Panc1 (cell line): Measurements from ENCODE around the gene PEX7.

ENCODE experiments used
- SIN3A ChIP-seq: IDR thresholded peaks from 2 replicates; pipeline ENCODE4 v1.6.1; 2012; ENCODE audit warnings: low read depth, mild to moderate bottlenecking, low read length, moderate library complexity, borderline replicate concordance; ENCODE audit not compliant: insufficient read depth
- TCF7L2 ChIP-seq: IDR thresholded peaks from 2 replicates; pipeline ENCODE4 v1.6.1; 2011; ENCODE audit warnings: mild to moderate bottlenecking, low read depth, low read length, inconsistent platforms

DNA sequence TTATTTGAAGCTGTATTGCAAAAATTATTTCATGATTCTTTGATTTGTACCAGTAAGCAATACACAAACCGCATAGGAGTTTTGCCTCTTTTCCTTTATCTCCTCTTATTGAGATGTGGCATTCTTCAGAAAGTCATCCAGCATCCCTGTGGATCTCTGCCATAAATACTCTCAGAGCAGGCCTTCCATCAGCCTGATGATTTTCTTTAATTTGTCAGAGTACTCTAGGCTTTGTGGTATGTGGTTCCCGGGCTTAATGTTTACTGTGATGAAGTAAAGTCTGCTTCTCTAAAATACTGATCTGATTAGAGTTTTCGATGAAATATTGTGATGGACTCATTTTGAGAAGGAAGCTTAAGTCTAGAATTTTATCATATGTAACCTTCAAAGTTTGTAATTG lies 68.6 kb downstream of the PEX7 start:
- TF ChIP-seq SIN3A (no peak), TCF7L2 (no peak)
